Suprapubic skin (tissue), 4 donors: ENCODE results near the gene ACTG1. TPM values are rescaled to one million over a fixed set of nuclear protein-coding genes. Genes with fewer than 3 reads are reported as not detected.

Experiments used
- DNase-seq, 2 donors: peaks; one replicate each; pipeline ENCODE4 v3.0.0-alpha.2; 2019; ENCODE audit warnings: low spot score in 2 of 2
- H3K27ac ChIP-seq: fragments of 200-600 bp; sonication (generic); one replicate; pipeline ENCODE4 v1.5.1; 2019
- H3K27me3 ChIP-seq: fragments of 200-600 bp; sonication (generic); one replicate; pipeline ENCODE4 v1.5.1; 2019
- H3K36me3 ChIP-seq: fragments of 200-600 bp; sonication (generic); one replicate; pipeline ENCODE4 v1.5.1; 2019
- H3K4me1 ChIP-seq: fragments of 200-600 bp; sonication (generic); one replicate; pipeline ENCODE4 v1.5.1; 2019
- H3K4me3 ChIP-seq: fragments of 200-600 bp; sonication (generic); one replicate; pipeline ENCODE4 v1.5.1; 2019; ENCODE audit warnings: mild to moderate bottlenecking
- H3K9me3 ChIP-seq: fragments of 200-600 bp; sonication (generic); one replicate; pipeline ENCODE4 v1.5.1; 2019
- CTCF ChIP-seq, 2 donors: fragments of 200-600 bp in 1 of 2; fragments of 450-650 bp in 1 of 2; sonication (generic) in 1 of 2; IDR thresholded peaks; one replicate each; pipeline ENCODE4 v1.5.1; 2016 to 2019; ENCODE audit warnings: antibody characterized with exemption in 2 of 2, mild to moderate bottlenecking in 1 of 2, moderate library complexity in 1 of 2
- EP300 ChIP-seq: sonication (generic); formaldehyde crosslinking; IDR thresholded peaks from one replicate; pipeline ENCODE4 v1.6.1; 2017; ENCODE audit warnings: antibody characterized with exemption
- POLR2A ChIP-seq, 2 donors: fragments of 450-650 bp; IDR thresholded peaks; one replicate each; pipeline ENCODE4 v1.6.1; 2017; ENCODE audit warnings: antibody characterized with exemption in 2 of 2, mild to moderate bottlenecking in 2 of 2, moderate library complexity in 2 of 2
- POLR2AphosphoS5 ChIP-seq, 3 donors: sonication (generic); formaldehyde crosslinking; IDR thresholded peaks; one replicate each; pipeline ENCODE4 v1.6.1; 2017; ENCODE audit warnings: antibody characterized with exemption in 3 of 3
- WGBS: methylation state at CpG from one replicate; pipeline ENCODE4 v1.1.5; 2018; 5-methylcytosine and 5-hydroxymethylcytosine counted together
- total RNA-seq, 4 donors: library from RNA; depleted of rRNA; stranded (reverse); fragments of >200 nt; gene quantifications; one replicate each; pipeline ENCODE4 v1.1.0, GENCODE V29; 2016

ACTG1 gene
- total RNA-seq, 4 donors from 2014 or later, result 2,659 to 6,485 (median 4,163) TPM

- no peak overlapping the region for H3K27ac ChIP-seq
- H3K4me1 ChIP-seq, result peaks cover 10% of the 10 kb centered on the region
- 100% methylated on average over 2 of the region's 6 CpGs for WGBS
- no peak for TF ChIP-seq POLR2A (IDR thresholded peaks at IDR 0.05)
- TF ChIP-seq CTCF (IDR thresholded peaks at IDR 0.05), result no peak
- no peak for DNase-seq
- H3K27me3 ChIP-seq, result peaks cover 34% of the 10 kb centered on the region
- no peak overlapping the region for H3K4me3 ChIP-seq
- no peaks in the 10 kb centered on the region for H3K36me3 ChIP-seq
- H3K9me3 ChIP-seq, result no peaks in the 10 kb centered on the region
Observed at GRCh38 chr17:81529437-81529803, 16.8 kb upstream of the ACTG1 start.

DNA sequence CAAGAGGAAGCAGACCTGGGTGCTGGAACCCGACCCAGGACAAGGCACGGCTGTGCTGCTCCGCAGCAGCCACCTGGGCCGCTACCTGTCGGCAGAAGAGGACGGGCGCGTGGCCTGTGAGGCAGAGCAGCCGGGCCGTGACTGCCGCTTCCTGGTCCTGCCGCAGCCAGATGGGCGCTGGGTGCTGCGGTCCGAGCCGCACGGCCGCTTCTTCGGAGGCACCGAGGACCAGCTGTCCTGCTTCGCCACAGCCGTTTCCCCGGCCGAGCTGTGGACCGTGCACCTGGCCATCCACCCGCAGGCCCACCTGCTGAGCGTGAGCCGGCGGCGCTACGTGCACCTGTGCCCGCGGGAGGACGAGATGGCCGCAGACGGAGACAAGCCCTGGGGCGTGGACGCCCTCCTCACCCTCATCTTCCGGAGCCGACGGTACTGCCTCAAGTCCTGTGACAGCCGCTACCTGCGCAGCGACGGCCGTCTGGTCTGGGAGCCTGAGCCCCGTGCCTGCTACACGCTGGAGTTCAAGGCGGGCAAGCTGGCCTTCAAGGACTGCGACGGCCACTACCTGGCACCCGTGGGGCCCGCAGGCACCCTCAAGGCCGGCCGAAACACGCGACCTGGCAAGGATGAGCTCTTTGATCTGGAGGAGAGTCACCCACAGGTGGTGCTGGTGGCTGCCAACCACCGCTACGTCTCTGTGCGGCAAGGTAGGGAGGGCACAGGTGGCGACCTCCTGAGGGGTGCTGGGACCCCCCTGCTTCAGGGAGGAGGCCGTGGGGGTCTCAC lies 16.2 kb upstream of the ACTG1 start:
- no peak for DNase-seq
- WGBS, result 78% methylated on average over 13 of the region's 62 CpGs
- H3K4me1 ChIP-seq, result peaks cover 10% of the 10 kb centered on the region
- H3K27me3 ChIP-seq, result peaks cover 30% of the 10 kb centered on the region
- no peaks in the 10 kb centered on the region for H3K36me3 ChIP-seq
- H3K27ac ChIP-seq, result no peak overlapping the region
- no peak overlapping the region for H3K4me3 ChIP-seq
- H3K9me3 ChIP-seq, result no peaks in the 10 kb centered on the region
- TF ChIP-seq EP300 (no peak), CTCF (IDR thresholded peaks at IDR 0.05) (no peak), POLR2AphosphoS5 (IDR thresholded peaks at IDR 0.05) (no peak), POLR2A (IDR thresholded peaks at IDR 0.05) (no peak)

DNA sequence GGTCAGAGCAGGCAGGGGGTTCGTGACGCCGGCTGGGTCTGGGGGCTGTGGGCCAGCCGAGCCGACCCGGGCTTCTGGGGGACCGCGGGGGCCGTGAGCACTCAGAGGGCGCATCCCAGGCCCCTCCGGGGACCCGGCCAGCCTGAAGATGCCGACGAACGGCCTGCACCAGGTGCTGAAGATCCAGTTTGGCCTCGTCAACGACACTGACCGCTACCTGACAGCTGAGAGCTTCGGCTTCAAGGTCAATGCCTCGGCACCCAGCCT lies 15.7 kb upstream of the ACTG1 start:
- no peaks in the 10 kb centered on the region for H3K9me3 ChIP-seq
- H3K36me3 ChIP-seq, result no peaks in the 10 kb centered on the region
- no peak overlapping the region for H3K27ac ChIP-seq
- no CpG with 5 or more reads among the region's 20 CpGs for WGBS
- peaks cover 15% of the 10 kb centered on the region for H3K4me1 ChIP-seq
- H3K27me3 ChIP-seq, result peaks cover 34% of the 10 kb centered on the region
- no peak for DNase-seq
- H3K4me3 ChIP-seq, result no peak overlapping the region
- TF ChIP-seq POLR2AphosphoS5 (IDR thresholded peaks at IDR 0.05), result no peak

- WGBS, result 56% methylated on average over 9 of the region's 42 CpGs
- TF ChIP-seq CTCF (IDR thresholded peaks at IDR 0.05) (no peak), POLR2A (IDR thresholded peaks at IDR 0.05) (no peak), EP300 (no peak), POLR2AphosphoS5 (IDR thresholded peaks at IDR 0.05) (no peak)
- no peaks in the 10 kb centered on the region for H3K9me3 ChIP-seq
- H3K4me3 ChIP-seq, result no peak within 1 kb of the TSS
- H3K27me3 ChIP-seq, result peaks cover 36% of the 10 kb centered on the region
- H3K36me3 ChIP-seq, result no peaks in the 10 kb centered on the region
- no peak for DNase-seq
- no peak within 1 kb of the TSS for H3K27ac ChIP-seq
- H3K4me1 ChIP-seq, result peaks cover 17% of the 10 kb centered on the region
Observed at GRCh38 chr17:81527591-81528383, 15.2 kb upstream of the ACTG1 start, which contains the start of gene FSCN2. TSS of gene FSCN2 (plus strand) at chr17:81528377. CDS start at chr17:81528532, 155 bp downstream.

DNA sequence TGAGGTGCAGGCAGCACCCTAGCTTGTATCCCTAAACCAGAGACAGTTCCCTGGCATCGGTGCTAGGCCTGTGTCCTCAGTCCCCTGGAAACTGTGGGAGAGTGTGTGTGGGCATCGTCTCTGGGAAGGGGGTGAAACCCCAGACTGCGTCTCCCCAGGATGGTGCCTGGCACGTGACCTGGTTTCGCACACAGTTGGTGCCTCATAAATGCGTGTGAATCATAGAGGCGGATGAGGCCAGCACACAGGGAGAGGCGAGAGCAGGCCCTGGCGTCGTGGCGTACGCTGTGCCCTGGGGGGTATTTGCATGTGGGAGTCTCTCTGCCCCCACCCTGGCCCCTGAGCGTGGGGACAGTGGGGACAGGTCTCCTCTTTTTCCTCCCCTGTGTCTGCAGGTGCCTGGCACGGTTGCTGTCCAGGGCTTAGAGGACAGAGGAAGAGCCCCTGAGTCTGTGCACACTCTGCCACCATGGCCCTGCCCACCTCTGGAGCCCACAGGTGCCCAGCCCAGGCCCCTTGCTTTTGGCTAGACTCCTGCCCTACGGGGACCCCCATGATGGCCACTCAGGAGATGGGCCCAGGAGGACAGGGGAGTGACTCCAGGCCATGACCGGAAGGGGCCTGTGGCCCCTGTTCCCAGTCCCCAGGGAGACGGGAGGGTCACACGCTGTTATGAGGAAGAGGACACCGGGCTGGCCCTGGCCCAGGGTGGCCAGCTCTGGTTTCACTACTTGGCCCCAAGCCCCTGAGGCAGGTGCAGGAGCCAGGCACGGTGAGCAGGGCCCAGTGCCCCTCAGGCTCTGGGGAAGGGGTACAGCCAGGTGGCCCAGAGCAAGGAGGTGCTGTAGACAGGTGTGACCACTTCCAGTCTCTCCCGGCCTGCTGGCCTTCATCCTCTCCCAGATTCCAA lies 14.3 kb upstream of the ACTG1 start:
- H3K27me3 ChIP-seq, result peaks cover 36% of the 10 kb centered on the region
- WGBS, result 86% methylated on average over 15 of the region's 21 CpGs
- DNase-seq, result no peak
- no peaks in the 10 kb centered on the region for H3K9me3 ChIP-seq
- peaks cover 17% of the 10 kb centered on the region for H3K4me1 ChIP-seq
- H3K27ac ChIP-seq, result no peak overlapping the region
- no peak overlapping the region for H3K4me3 ChIP-seq
- no peaks in the 10 kb centered on the region for H3K36me3 ChIP-seq
- TF ChIP-seq POLR2AphosphoS5 (IDR thresholded peaks at IDR 0.05) (no peak), EP300 (no peak), CTCF (IDR thresholded peaks at IDR 0.05) (no peak), POLR2A (IDR thresholded peaks at IDR 0.05) (no peak)
